GM12801 (cell line): Measurements from ENCODE around the gene RNASE4.

ENCODE experiments used
- TF ChIP-seq, protein P1 (sequence below): IDR thresholded peaks from one replicate; pipeline ENCODE4 v1.5.1; 2011; ENCODE audit warnings: control low read depth; ENCODE audit not compliant: insufficient read length; ENCODE audit errors: extremely low read depth

RNASE4 gene

DNA sequence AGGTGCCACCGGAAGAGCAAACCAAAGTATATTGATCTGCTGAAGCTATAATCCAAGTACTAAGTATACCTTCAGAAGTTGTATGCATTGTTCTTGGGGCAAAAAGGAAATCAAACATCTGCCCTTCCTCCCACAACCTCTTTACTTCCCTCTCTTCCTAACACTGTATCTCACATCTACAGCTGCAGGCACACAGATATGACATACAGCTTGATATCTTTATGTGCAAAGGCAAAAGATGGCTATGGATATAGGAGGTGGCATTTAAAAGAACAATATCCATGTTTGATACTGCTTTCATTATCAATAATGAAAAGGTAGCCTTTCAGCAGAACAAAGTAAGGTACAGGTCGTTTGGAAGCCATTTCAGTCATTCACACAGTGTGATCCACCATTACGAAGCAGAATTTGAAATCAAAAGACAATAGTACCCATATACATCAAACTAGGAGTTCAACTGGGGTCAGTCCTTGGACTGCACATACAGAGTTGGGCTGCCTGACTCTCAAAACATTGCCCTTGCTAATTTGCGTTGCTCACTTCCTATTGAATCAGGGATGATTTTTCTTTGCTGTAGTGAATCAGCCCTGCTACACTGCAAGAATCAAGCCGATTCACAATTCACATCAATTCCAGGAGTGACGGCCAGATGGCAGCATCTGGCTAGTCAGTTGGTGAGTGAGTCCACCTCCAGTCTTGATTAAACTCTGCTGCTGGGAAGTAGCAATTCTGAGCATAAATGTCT is 13.1 kb downstream of the RNASE4 start:
- TF ChIP-seq, protein P1, sequence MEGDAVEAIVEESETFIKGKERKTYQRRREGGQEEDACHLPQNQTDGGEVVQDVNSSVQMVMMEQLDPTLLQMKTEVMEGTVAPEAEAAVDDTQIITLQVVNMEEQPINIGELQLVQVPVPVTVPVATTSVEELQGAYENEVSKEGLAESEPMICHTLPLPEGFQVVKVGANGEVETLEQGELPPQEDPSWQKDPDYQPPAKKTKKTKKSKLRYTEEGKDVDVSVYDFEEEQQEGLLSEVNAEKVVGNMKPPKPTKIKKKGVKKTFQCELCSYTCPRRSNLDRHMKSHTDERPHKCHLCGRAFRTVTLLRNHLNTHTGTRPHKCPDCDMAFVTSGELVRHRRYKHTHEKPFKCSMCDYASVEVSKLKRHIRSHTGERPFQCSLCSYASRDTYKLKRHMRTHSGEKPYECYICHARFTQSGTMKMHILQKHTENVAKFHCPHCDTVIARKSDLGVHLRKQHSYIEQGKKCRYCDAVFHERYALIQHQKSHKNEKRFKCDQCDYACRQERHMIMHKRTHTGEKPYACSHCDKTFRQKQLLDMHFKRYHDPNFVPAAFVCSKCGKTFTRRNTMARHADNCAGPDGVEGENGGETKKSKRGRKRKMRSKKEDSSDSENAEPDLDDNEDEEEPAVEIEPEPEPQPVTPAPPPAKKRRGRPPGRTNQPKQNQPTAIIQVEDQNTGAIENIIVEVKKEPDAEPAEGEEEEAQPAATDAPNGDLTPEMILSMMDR: no peak

DNA sequence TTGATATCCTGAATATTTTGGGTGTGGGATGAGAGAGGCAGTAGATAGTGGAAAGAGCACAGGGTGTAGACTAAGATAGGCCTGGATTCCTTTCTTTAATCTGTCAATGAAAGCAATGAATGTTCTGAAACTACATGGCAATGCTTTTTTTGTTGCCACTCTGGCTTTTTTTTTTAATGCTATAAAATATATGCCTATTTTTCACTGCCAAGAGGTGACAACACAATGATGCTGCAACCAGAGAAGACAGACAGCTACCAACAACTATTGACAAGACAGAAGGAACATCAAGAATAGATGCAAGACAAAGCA is 13.6 kb downstream of the RNASE4 start:
- TF ChIP-seq, protein P1: no peak

DNA sequence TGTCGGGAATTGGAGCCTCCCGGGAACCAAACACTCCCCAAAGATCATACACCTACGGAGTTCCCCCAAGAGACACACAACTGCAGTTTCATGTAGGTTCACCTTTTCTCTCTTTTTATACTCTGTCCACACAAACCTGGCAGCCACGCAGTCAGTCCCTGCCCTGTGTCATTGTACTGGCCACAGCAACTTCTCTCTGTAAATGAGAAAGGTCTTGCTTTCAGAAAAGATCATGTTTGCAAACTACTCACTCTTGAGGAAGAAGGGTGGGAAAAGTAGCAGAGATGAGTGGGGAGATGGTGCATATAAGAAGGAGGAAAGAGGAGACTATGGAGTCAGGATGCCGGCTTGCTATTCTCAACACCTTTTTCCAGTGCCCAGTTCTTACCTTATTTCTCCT is 14.6 kb downstream of the RNASE4 start:
- TF ChIP-seq, protein P1: no peak

DNA sequence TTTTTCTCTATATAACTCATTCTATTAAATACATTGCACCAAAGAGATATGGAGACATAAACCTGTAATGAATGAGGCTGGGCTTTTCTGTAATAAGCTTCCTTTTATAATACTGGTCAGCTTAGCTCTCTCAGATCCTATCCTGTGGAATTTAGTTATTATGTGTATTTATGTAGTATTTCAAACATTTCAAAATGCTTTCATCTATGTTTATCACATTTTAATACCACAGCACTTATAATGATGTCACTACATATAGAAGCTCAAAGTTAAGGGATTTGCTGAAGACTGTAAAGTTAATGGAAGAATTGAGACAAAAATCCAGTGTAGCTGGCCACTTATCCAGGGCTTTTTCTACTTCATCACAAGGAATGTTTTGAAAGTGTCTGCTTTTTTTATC is 15.6 kb downstream of the RNASE4 start:
- TF ChIP-seq, protein P1: no peak

DNA sequence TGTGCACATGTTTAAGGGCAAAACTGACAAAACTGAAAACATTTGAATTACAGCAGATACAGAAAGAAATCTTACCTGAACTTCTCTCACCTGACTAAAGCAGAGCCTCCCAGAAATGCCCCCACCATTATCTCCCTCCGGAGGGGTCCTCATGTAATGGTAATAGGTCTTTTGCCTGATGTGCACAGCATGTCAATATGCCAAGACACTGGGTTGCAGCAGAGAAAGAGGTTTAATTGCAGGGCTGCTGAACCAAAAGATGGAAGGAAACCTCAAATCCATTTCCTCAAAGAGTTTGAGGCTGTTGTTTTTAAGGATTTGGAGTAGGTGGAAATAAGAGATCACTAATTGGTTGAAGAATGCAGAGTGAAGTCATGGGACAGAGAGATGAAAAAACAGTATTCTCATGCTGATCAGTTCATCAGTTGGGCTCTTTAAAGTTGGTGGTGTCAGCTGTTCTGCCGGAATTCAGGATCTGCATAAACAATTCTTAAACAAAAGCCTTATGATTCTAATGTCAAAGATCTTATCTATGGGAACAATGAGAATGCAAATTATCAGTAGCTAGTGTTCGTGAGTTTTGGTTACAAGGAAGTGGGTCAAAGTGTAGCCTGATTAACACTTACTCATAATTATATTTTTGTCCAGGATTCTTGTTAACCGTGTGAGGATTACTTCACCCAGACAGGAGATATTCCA is 22.4 kb downstream of the RNASE4 start:
- TF ChIP-seq, protein P1: no peak

DNA sequence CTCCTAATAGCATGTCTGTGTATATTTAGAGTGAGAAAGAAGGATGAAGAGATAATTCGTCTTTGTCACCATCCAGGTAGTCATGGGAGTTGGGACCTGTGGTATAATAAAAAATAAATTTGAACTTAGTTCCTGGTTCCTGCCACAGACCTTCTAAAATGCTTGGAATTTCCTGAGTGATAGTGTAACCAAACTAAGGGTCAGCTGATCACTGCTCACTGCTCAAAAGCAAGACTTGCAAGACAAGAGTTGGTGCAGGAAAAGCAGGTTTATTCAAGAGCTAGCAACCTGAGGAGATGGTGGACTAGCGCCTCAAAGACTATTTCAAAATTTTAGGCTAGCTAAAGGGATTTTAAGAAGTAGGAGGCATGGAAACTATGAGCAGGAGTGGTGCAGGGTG is 23.3 kb downstream of the RNASE4 start:
- TF ChIP-seq, protein P1: no peak

DNA sequence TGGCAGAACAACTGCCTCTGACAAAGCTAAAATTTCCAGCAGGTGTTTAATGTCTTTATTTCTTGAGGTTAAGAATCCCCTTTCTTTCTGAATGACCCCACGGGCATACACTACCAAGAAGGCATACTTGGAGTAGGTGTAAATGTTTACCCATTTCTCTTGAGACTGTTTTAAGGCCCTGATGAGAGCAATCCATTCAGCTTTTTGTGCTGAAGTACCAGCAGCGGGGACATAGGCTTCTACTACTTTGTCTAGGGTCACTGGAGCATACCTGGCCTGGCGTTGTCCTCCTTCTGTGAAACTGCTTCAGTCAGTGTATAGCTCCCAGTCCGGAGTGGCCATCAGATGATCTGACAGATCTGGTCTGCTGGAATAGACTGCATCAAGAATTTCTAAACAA is 26.9 kb downstream of the RNASE4 start:
- TF ChIP-seq, protein P1: no peak
